Gastrocnemius medialis (tissue), 4 donors: Measurements from ENCODE around the gene ITGAV. TPM values are rescaled to one million over a fixed set of nuclear protein-coding genes. Genes with fewer than 3 reads are reported as not detected.

Experiments
- ATAC-seq, 2 donors: fragments of 150-250 bp; one replicate each; pipeline ENCODE4 v1.9.1; 2016
- DNase-seq, 2 donors: peaks; one replicate each; pipeline ENCODE4 v3.0.0-alpha.2; 2019
- H3K27ac ChIP-seq, 4 donors: fragments of 200-600 bp; sonication (generic); 1 replicate in 1 of 4; 2 replicates in 3 of 4; pipeline ENCODE4 v1.5.1; 2016 to 2018; ENCODE audit warnings: mild to moderate bottlenecking in 2 of 4, moderate library complexity in 1 of 4
- H3K27me3 ChIP-seq, 3 donors: fragments of 200-600 bp; sonication (generic) in 2 of 3; 1 replicate in 1 of 3; 2 replicates in 2 of 3; pipeline versions ENCODE4 v1.5.1 to v1.6.0; 2016 to 2019; ENCODE audit warnings: mild to moderate bottlenecking in 1 of 3, moderate library complexity in 1 of 3
- H3K36me3 ChIP-seq, 2 donors: fragments of 200-600 bp; sonication (generic) in 1 of 2; one replicate each; pipeline ENCODE4 v1.5.1; 2017 to 2018
- H3K4me1 ChIP-seq, 2 donors: fragments of 200-600 bp; sonication (generic) in 1 of 2; one replicate each; pipeline ENCODE4 v1.5.1; 2016 to 2017; ENCODE audit warnings: mild to moderate bottlenecking in 2 of 2
- H3K4me3 ChIP-seq, 4 donors: fragments of 200-600 bp; sonication (generic) in 3 of 4; 1 replicate in 1 of 4; 2 replicates in 3 of 4; pipeline ENCODE4 v1.5.1; 2016 to 2019; ENCODE audit warnings: mild to moderate bottlenecking in 2 of 4
- H3K9me3 ChIP-seq, 3 donors: fragments of 200-600 bp; sonication (generic) in 2 of 3; 1 replicate in 1 of 3; 2 replicates in 2 of 3; pipeline ENCODE4 v1.5.1; 2016 to 2019
- CTCF ChIP-seq, 5 experiments: fragments of 450-650 bp in 3 of 5; fragments of 200-600 bp in 2 of 5; sonication (generic) in 2 of 5; IDR thresholded peaks in 4 of 5; conservative IDR thresholded peaks in 1 of 5; 1 replicate in 4 of 5; 2 replicates in 1 of 5; pipeline ENCODE4 v1.5.1; 2016 to 2019; ENCODE audit warnings: antibody characterized with exemption in 5 of 5, mild to moderate bottlenecking in 3 of 5, moderate library complexity in 3 of 5
- POLR2A ChIP-seq, 2 donors: fragments of 450-650 bp; IDR thresholded peaks; one replicate each; pipeline ENCODE4 v1.6.1; 2017; ENCODE audit warnings: antibody characterized with exemption in 2 of 2, mild to moderate bottlenecking in 2 of 2, moderate library complexity in 2 of 2
- in situ Hi-C, 4 donors: fragments of 200-750 bp; cut with MboI; loops; one replicate each; pipeline versions ENCODE4 v1.15.0 to v1.8.0; 2017; ENCODE audit warnings: low sequenced_read_pairs in 4 of 4
- intact Hi-C: fragments of 100-400 bp; cut with DNase I; formaldehyde crosslinking; loops from one replicate; pipeline ENCODE4 v1.15.1; 2023; ENCODE audit warnings: low total_unique reads
- total RNA-seq, 4 donors: library from RNA; depleted of rRNA; stranded (reverse); fragments of >200 nt; gene quantifications; one replicate each; pipeline versions ENCODE4 v1.1.0 to v1.2.3, GENCODE V29; 2016

The ITGAV gene
- total RNA-seq, 4 donors from 2014 or later: 30.0 to 63.1 (median 47.4) TPM

GRCh38 chr2:186726938-186727337 is 137.1 kb downstream of the ITGAV start:
- intact Hi-C loops (no loop called here), in situ Hi-C loops (no loop called here)
- no peaks in the 10 kb centered on the region for H3K27me3 ChIP-seq

GRCh38 chr2:186728631-186729030 is 138.8 kb downstream of the ITGAV start:
- intact Hi-C loops: no loop called here
- Histone ChIP-seq H3K4me1 (no peaks in the 10 kb centered on the region), H3K27me3 (no peaks in the 10 kb centered on the region), H3K4me3 (no peak overlapping the region), H3K36me3 (no peaks in the 10 kb centered on the region), H3K27ac (no peak overlapping the region), H3K9me3 (no peaks in the 10 kb centered on the region)
- in situ Hi-C loops: no loop called here
- DNase-seq (no peak), ATAC-seq (no peak)
- TF ChIP-seq CTCF (IDR thresholded peaks at IDR 0.05 in 4 of 5, conservative IDR thresholded peaks at IDR 0.05 in 1 of 5) (no peak), POLR2A (IDR thresholded peaks at IDR 0.05) (no peak)

More at GRCh38 chr2:186726938-186727337, 137.1 kb downstream of the ITGAV start:
- no peak for DNase-seq
- Histone ChIP-seq H3K4me3 (no peak overlapping the region), H3K9me3 (no peaks in the 10 kb centered on the region), H3K4me1 (no peaks in the 10 kb centered on the region), H3K36me3 (no peaks in the 10 kb centered on the region), H3K27ac (no peak overlapping the region)
- ATAC-seq: no peak
- no peak for TF ChIP-seq CTCF (IDR thresholded peaks at IDR 0.05 in 4 of 5, conservative IDR thresholded peaks at IDR 0.05 in 1 of 5)
- TF ChIP-seq POLR2A (IDR thresholded peaks at IDR 0.05): no peak

Other genes with a start within 250 kb of the ITGAV start
- gene ZC3H15, start 103.8 kb upstream of the ITGAV start, total RNA-seq: 10 to 100 TPM; 56.3 to 68.9 (median 63.0) TPM
- 1 to 10 TPM in 3 of 4 donors, under 1 TPM in 1; 0.63 to 2.4 (median 2.1) TPM for gene FAM171B, start 104.0 kb downstream of the ITGAV start, total RNA-seq